GM12878 (cell line): Measurements from ENCODE around the gene PDZD2. TPM values are rescaled to one million over a fixed set of nuclear protein-coding genes. Genes with fewer than 3 reads are reported as not detected.

Experiments used
- ATAC-seq: fragments of 200-7000 bp; cut with Tn5 transposase; 3 replicates; pipeline ENCODE4 v1.9.1; 2020; ENCODE audit warnings: mild to moderate bottlenecking, moderate library complexity
- BruUV-seq: library from RNA; stranded (reverse); fragments of 400-500 nt; replicated peaks from 2 replicates; lab custom pipeline; 2021; lab: Mats Ljungman, UMichigan
- CTCF ChIA-PET: fragments of 300-600 bp; sonication (Branson Sonifier 250); formaldehyde crosslinking; extraction: SDS; loops from one replicate; lab custom pipeline; 2021; ENCODE audit warnings: inconsistent platforms; lab: Yijun Ruan, JAX
- POLR2A ChIA-PET: fragments of 350-600 bp; formaldehyde crosslinking; extraction: SDS; loops from one replicate; lab custom pipeline; 2021; ENCODE audit warnings: inconsistent platforms; lab: Charles Lee
- RAD21 ChIA-PET: fragments of 300-600 bp; sonication (Branson Sonifier 250); formaldehyde crosslinking; loops from one replicate; lab custom pipeline; 2023; ENCODE audit warnings: antibody characterized with exemption; ENCODE audit not compliant: unreplicated experiment; lab: Charles Lee
- SMC1A ChIA-PET: fragments of 300-600 bp; sonication (Branson Sonifier 250); formaldehyde crosslinking; loops from one replicate; lab custom pipeline; 2023; ENCODE audit not compliant: unreplicated experiment, uncharacterized antibody; lab: Charles Lee
- DNase-seq: peaks from one replicate; pipeline ENCODE4 v3.0.0-alpha.2; 2011; ENCODE audit warnings: low read depth, low spot score
- FAIRE-seq: peaks from 3 replicates; lab custom pipeline; 2011; peaks lifted over from hg19 to GRCh38; lab: Jason Lieb, UNC
- H2AFZ ChIP-seq: 2 replicates; pipeline ENCODE4 v1.6.0; 2011; ENCODE audit warnings: low read depth, low read length, control low read depth; ENCODE audit not compliant: control insufficient read depth
- H3K27ac ChIP-seq: 2 replicates; pipeline ENCODE4 v1.5.1; 2011; ENCODE audit warnings: control low read depth; ENCODE audit not compliant: control insufficient read depth, insufficient read depth
- H3K27me3 ChIP-seq, 2 experiments: replicated peaks in 1 of 2; 2 replicates each; pipeline versions ENCODE4 v1.6.0 to v1.6.1; 2011; ENCODE audit warnings: low read length in 1 of 2; ENCODE audit not compliant: control insufficient read depth in 2 of 2, insufficient read depth in 2 of 2
- H3K36me3 ChIP-seq, 2 experiments: 2 replicates each; pipeline ENCODE4 v1.5.1; 2011; ENCODE audit warnings: low read length in 1 of 2; ENCODE audit not compliant: control insufficient read depth in 2 of 2, insufficient read depth in 2 of 2
- H3K4me1 ChIP-seq: 2 replicates; pipeline ENCODE4 v1.6.1; 2011; ENCODE audit warnings: mild to moderate bottlenecking, low read length, moderate library complexity, mixed read lengths; ENCODE audit not compliant: control insufficient read depth, insufficient read depth
- H3K4me2 ChIP-seq: 2 replicates; pipeline ENCODE4 v1.6.0; 2011; ENCODE audit warnings: control low read depth; ENCODE audit not compliant: control insufficient read depth, insufficient read depth
- H3K4me3 ChIP-seq: fragments of 200-600 bp; sonication (generic); 2 replicates; pipeline ENCODE4 v1.5.1; 2016
- H3K79me2 ChIP-seq: 2 replicates; pipeline ENCODE4 v1.6.0; 2011; ENCODE audit warnings: low read length; ENCODE audit not compliant: control insufficient read depth, insufficient read depth
- H3K9ac ChIP-seq: 2 replicates; pipeline ENCODE4 v1.8.0; 2011; ENCODE audit warnings: low read length, control low read depth, mixed read lengths; ENCODE audit not compliant: control insufficient read depth, insufficient read depth
- H3K9me3 ChIP-seq: replicated peaks from 3 replicates; pipeline ENCODE4 v1.5.1; 2011; ENCODE audit warnings: mild to moderate bottlenecking, low read length; ENCODE audit not compliant: control insufficient read depth, insufficient read depth
- H4K20me1 ChIP-seq: 2 replicates; pipeline ENCODE4 v1.6.0; 2011; ENCODE audit not compliant: control insufficient read depth, insufficient read depth
- ASH2L ChIP-seq: fragments of 300-600, 200-600 bp; sonication (generic); IDR thresholded peaks from 2 replicates; pipeline ENCODE4 v1.6.1; 2017; ENCODE audit warnings: low read depth, mild to moderate bottlenecking, borderline replicate concordance
- CEBPB ChIP-seq, 2 experiments: fragments of 150-350 bp in 1 of 2; IDR thresholded peaks; 2 replicates each; pipeline ENCODE4 v1.6.1; 2012 to 2014; ENCODE audit warnings: low read depth in 2 of 2, low read length in 2 of 2, borderline replicate concordance in 1 of 2, inconsistent platforms in 1 of 2
- CTCF ChIP-seq, 3 experiments: IDR thresholded peaks in 2 of 3; conservative IDR thresholded peaks in 1 of 3; 2 replicates each; pipeline ENCODE4 v1.5.1; 2011; ENCODE audit warnings: low read depth in 3 of 3, low read length in 3 of 3, mild to moderate bottlenecking in 3 of 3, control low read depth in 2 of 3, moderate library complexity in 2 of 3, inconsistent platforms in 1 of 3, mixed read lengths in 1 of 3; ENCODE audit not compliant: control insufficient read depth in 2 of 3, insufficient read depth in 1 of 3; ENCODE audit errors: extremely low read depth in 1 of 3
- E2F4 ChIP-seq: IDR thresholded peaks from 2 replicates; pipeline ENCODE4 v1.6.1; 2012; ENCODE audit warnings: low read depth, low read length, improper control_type of control experiment
- HDAC6 ChIP-seq: fragments of 200-600 bp; sonication (generic); IDR thresholded peaks from one replicate; pipeline ENCODE4 v1.8.0; 2017; ENCODE audit warnings: antibody characterized with exemption; ENCODE audit not compliant: unreplicated experiment
- KAT2A ChIP-seq: conservative IDR thresholded peaks from 2 replicates; pipeline ENCODE4 v1.6.1; 2011; ENCODE audit warnings: low read depth, low read length; ENCODE audit not compliant: control insufficient read depth
- MLLT1 ChIP-seq: fragments of 450-650 bp; IDR thresholded peaks from 2 replicates; pipeline ENCODE4 v1.6.1; 2016; ENCODE audit warnings: mild to moderate bottlenecking
- MTA2 ChIP-seq: fragments of 450-650 bp; IDR thresholded peaks from 2 replicates; pipeline ENCODE4 v1.6.1; 2016; ENCODE audit warnings: low read depth, mild to moderate bottlenecking, moderate library complexity
- MTA3 ChIP-seq: IDR thresholded peaks from 2 replicates; pipeline ENCODE4 v1.6.1; 2012; ENCODE audit warnings: low read length, inconsistent platforms, borderline replicate concordance
- MXI1 ChIP-seq: fragments of 150-350 bp; IDR thresholded peaks from 2 replicates; pipeline ENCODE4 v1.6.1; 2011; ENCODE audit warnings: low read depth, mild to moderate bottlenecking, inconsistent platforms, low read length, improper control_type of control experiment
- RCOR1 ChIP-seq: conservative IDR thresholded peaks from 2 replicates; pipeline ENCODE4 v1.6.1; 2012; ENCODE audit warnings: low read depth, low read length, improper control_type of control experiment
- RELA ChIP-seq: fragments of 450-650 bp; IDR thresholded peaks from 2 replicates; pipeline ENCODE4 v1.8.0; 2014; ENCODE audit warnings: borderline replicate concordance; ENCODE audit not compliant: partially characterized antibody
- SMAD1 ChIP-seq: fragments of 450-650 bp; IDR thresholded peaks from 2 replicates; pipeline ENCODE4 v1.6.1; 2018; ENCODE audit warnings: mild to moderate bottlenecking, low read depth; ENCODE audit not compliant: partially characterized antibody
- SREBF1 ChIP-seq: IDR thresholded peaks from 2 replicates; pipeline ENCODE4 v1.6.1; 2012; ENCODE audit warnings: mild to moderate bottlenecking, low read length
- STAT1 ChIP-seq: fragments of 450-650 bp; conservative IDR thresholded peaks from 2 replicates; pipeline ENCODE4 v1.6.1; 2014; ENCODE audit warnings: antibody characterized with exemption, mild to moderate bottlenecking
- SUZ12 ChIP-seq: fragments of 200-600 bp; sonication (generic); IDR thresholded peaks from one replicate; pipeline ENCODE4 v1.6.1; 2018; ENCODE audit warnings: antibody characterized with exemption, mild to moderate bottlenecking; ENCODE audit not compliant: unreplicated experiment
- TAF1 ChIP-seq: IDR thresholded peaks from 2 replicates; pipeline ENCODE4 v1.6.1; 2011; ENCODE audit warnings: mild to moderate bottlenecking, low read depth, low read length, borderline replicate concordance
- YBX1 ChIP-seq: fragments of 450-650 bp; IDR thresholded peaks from 2 replicates; pipeline ENCODE4 v1.6.1; 2016; ENCODE audit warnings: antibody characterized with exemption
- WGBS: methylation state at CpG from one replicate; pipeline ENCODE4 v1.1.6; 2016; ENCODE audit warnings: low lambda C conversion rate; ENCODE audit not compliant: insufficient replicate concordance, insufficient coverage; ENCODE audit errors: missing lambda C conversion rate; 5-methylcytosine and 5-hydroxymethylcytosine counted together
- in situ Hi-C: fragments of 300-500 bp; cut with MboI; formaldehyde crosslinking; loops from 9 replicates; pipeline ENCODE4 v1.14.3; 2018; ENCODE audit warnings: mixed read lengths
- intact Hi-C: fragments of 100-400 bp; cut with micrococcal nuclease; formaldehyde crosslinking; loops from one replicate; pipeline ENCODE4 v1.14.2; 2022; ENCODE audit not compliant: unreplicated experiment
- polyA plus RNA-seq, 11 experiments: library from polyadenylated mRNA; depleted of rRNA in 4 of 11; unstranded in 6 of 11; stranded (reverse) in 5 of 11; fragments of >200 nt; fragmentation: Nextera tagmentation in 4 of 11; fragmentation: Illumina TruSeq in 1 of 11; extraction: Ambion mirVana in 4 of 11; extraction: Trizol in 1 of 11; gene quantifications; 1 replicate in 1 of 11; 2 replicates in 10 of 11; pipeline versions ENCODE4 v1.2.1 to v1.2.3, GENCODE V29; 2011 to 2016; ENCODE audit warnings: inconsistent platforms in 2 of 11, missing spikeins in 2 of 11, low read depth in 1 of 11
- total RNA-seq, 4 experiments: library from RNA; depleted of rRNA in 3 of 4; stranded (reverse); fragments of >200 nt in 3 of 4; fragmentation: Illumina TruSeq in 1 of 4; extraction: Trizol in 1 of 4; gene quantifications; 2 replicates each; pipeline versions ENCODE4 v1.2.1 to v1.2.3, GENCODE V29; 2013 to 2021

Gene PDZD2
- total and polyA plus RNA-seq, 10 of the 15 experiments (the other 5 are each of a cell fraction or from before 2014, with no cell fraction given), result 0.01 to 0.58 (median 0.29) TPM; not detected in 3

- ChIA-PET CTCF (no interaction called here), SMC1A (no interaction called here), RAD21 (no interaction called here), POLR2A (no interaction called here)
- no peaks in the 10 kb centered on the region for H3K4me1 ChIP-seq
- no peaks in the 10 kb centered on the region for H3K36me3 ChIP-seq
- FAIRE-seq (no peak), ATAC-seq (no peak), DNase-seq (no peak)
- BruUV-seq, result no TSS peak
- no peaks in the 10 kb centered on the region for H3K79me2 ChIP-seq
- no peak overlapping the region for H2AFZ ChIP-seq
- H3K9me3 ChIP-seq, result no peaks in the 10 kb centered on the region
- no peak for TF ChIP-seq STAT1
- no peak for TF ChIP-seq SMAD1
- TF ChIP-seq CEBPB (IDR thresholded peaks at IDR 0.05; ENCODE audit: borderline replicate concordance in 1 of 2, low read depth in 2 of 2, low read length in 2 of 2), result no peak
- TF ChIP-seq YBX1, result no peak
- TF ChIP-seq CTCF (IDR thresholded peaks at IDR 0.05 in 2 of 3, conservative IDR thresholded peaks at IDR 0.05 in 1 of 3; ENCODE audit: control insufficient read depth in 2 of 3, extremely low read depth in 1 of 3, insufficient read depth in 1 of 3, low read depth in 3 of 3, low read length in 3 of 3), result no peak
- no peak for TF ChIP-seq SUZ12
- no peak for TF ChIP-seq RCOR1
- no peak for TF ChIP-seq RELA
- no peak for TF ChIP-seq KAT2A
- no peak for TF ChIP-seq MTA3
- no peak for TF ChIP-seq MTA2
- TF ChIP-seq E2F4, result no peak
- no peak for TF ChIP-seq MLLT1
- TF ChIP-seq ASH2L, result no peak
- TF ChIP-seq MXI1, result no peak
- no peak for TF ChIP-seq TAF1
- TF ChIP-seq SREBF1, result no peak
- TF ChIP-seq HDAC6, result no peak
- H3K4me2 ChIP-seq, result no peak overlapping the region
- H4K20me1 ChIP-seq, result no peaks in the 10 kb centered on the region
- H3K9ac ChIP-seq, result no peak overlapping the region
- no peak overlapping the region for H3K27ac ChIP-seq
- H3K4me3 ChIP-seq, result no peak overlapping the region
- intact Hi-C loops (no loop called here), in situ Hi-C loops (no loop called here)
- 64% methylated on average over 8 of the region's 8 CpGs for WGBS
- no peaks in the 10 kb centered on the region for H3K27me3 ChIP-seq
Measured at GRCh38 chr5:32023816-32024215, 384.9 kb downstream of the PDZD2 start.
